Measurements from ENCODE around the gene PDPR.
"Not testable (repeated sequence)": the region's sequence is repeated elsewhere in the genome, so short reads cannot be mapped to it uniquely, and the experiment has no call there.

Gene PDPR

DNA sequence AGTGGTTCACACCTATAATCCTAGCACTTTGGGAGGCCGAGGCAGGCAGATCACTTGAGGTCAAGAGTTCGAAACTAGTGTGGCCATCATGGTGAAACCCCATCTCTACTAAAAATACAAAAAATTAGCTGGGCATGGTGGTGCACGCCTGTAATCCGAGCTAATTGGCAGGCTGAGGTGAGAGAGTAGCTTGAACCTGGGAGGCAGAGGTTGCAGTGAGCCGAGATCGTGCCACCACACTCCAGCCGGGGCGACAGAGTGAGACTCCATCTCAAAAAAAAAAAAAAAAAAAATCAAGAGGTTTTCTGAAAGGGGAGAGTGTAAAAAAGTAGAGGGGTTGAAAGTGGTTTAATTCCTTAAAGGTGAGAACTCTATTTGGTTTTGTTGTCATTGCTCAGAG is 21.7 kb downstream of the PDPR start:
- not testable (repeated sequence) for DNase-seq

DNA sequence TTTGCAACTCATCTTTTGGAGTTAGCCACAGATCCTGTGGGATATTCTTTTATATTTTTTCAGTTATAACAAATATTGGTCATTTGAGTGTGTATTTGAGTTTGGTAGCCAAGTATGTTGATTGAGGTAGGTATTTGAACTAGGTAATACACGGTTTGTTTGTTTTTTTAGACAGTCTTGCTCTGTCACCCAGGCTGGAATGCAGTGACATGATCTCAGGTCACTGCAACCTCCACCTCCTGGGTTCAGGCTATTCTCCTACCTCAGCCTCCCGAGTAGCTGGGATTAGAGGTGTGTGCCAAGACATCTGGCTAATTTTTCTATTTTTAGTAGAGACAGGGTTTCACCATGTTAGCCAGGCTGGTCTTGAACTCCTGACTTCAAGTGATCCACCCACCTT is 22.5 kb downstream of the PDPR start:
- DNase-seq = not testable (repeated sequence)

DNA sequence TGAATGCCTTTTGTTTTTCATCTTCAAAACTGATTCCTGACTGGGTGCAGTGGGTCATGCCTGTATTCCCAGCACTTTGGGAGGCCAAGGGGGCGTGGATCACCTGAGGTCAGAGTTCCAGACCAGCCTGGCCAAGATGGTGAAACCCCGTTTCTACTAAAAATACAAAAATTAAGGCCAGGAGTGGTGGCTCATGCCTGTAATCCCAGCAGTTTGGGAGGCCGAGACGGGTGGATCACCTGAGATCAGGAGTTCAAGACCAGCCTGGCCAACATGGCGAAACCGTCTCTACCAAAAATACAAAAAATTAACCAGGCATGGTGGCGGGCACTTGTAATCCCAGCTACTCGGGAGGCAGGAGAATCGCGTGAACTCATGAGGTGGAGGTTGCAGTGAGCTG is 28.6 kb downstream of the PDPR start:
- DNase-seq = not testable (repeated sequence)

DNA sequence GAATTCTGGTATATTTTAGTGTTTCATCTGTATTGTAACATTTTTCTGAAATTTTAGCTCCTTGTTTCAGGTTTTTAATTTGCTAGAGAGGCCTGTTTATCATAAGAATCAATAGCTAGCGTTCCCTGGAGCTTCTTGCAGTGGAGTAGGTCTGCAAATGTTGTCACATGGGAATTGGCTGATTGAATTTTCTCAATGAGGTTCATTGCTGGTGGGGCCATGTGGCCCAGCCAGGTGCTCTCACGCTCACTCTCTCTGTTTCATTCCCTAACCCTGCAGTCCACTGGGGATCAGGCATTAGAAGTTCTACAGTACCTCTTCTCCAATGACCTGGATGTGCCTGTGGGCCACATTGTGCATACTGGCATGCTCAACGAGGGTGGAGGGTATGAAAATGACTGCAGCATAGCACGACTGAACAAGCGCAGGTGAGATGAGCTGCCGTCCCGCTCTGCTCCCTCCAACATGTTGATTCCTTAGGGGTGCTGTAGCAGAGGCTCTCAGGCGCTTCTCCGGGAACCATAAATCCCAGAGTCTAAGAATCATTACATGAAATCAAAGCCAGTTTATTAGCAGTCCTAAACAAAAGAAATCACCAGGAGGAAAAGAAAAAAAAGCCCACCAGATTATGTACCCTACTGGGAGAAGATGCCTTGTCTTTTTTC is 29.2 kb downstream of the PDPR start:
- not testable (repeated sequence) for DNase-seq

DNA sequence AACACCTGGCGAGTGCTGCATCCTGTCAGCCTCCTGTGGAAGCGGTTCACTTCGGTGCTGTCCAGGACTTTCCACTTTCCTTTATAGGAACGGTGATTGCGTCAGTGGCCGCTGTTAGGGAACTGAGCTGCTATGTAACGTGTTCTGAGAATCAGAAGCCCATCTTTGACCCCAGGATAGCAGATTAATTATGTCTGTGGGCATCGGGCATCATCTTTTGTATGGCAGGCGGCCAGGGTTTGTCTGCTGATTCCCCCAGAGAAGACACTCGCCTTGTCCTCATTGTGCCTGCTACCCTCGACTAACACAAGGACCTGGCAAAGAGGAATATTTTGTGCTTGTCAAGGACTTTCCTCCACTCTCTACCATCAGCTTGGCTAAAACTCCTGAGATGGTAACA is 33.7 kb downstream of the PDPR start:
- DNase-seq = not testable (repeated sequence)

DNA sequence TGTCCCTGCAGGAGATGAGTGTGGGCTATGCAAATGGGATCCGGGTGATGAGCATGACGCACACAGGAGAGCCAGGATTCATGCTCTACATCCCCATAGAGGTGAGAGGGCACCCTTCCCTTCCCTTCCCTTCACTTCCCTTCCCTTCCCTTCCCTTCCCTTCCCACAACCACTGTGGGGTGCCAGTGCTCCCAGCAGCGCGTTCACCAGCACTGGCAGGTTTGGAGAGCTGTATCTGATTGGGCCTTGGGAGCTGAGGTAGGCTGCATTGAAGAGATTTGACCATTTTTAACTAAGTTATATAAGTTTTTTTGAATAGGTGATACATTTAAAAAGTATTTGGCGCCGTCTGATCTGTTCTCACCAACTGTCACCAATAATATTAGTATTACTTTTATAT is 34.3 kb downstream of the PDPR start:
- not testable (repeated sequence) for DNase-seq

DNA sequence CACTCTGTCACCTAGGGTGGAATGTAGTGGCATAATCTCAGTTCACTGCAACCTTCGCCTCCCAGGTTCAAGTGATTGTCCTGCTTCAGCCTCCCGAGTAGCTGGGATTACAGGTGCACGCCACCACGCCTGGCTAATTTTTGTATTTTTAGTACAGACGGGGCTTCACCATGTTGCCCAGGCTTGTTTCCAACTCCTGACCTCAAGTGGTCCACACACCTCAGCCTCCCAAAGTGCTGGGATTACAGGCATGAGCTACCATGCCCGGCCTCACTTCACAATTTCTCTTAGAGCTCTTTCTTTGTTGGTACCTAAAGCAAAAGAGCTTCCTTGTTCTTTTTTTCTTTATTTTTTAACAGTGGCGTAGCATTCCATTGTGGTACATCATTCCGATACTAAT is 35.2 kb downstream of the PDPR start:
- not testable (repeated sequence) for DNase-seq

DNA sequence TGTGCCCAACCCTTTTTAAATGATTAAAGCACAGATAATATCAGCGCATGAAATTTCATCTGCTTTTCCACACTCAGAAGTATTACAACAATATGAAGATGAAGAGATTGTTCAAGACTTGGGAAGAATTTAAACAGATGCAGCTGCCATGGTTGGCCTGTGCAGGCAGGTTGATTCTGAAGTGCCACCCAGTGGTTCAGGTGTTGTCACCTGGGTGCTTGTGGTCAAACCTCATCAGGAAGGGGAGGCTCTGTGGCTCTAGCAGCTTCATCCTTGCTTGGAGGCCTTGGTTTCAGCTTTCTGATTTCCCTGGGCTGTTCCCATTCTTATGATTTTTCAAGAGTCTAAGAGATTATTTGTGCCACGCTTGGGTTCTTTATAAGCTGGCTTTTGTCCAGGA is 37.3 kb downstream of the PDPR start:
- no peak for DNase-seq

DNA sequence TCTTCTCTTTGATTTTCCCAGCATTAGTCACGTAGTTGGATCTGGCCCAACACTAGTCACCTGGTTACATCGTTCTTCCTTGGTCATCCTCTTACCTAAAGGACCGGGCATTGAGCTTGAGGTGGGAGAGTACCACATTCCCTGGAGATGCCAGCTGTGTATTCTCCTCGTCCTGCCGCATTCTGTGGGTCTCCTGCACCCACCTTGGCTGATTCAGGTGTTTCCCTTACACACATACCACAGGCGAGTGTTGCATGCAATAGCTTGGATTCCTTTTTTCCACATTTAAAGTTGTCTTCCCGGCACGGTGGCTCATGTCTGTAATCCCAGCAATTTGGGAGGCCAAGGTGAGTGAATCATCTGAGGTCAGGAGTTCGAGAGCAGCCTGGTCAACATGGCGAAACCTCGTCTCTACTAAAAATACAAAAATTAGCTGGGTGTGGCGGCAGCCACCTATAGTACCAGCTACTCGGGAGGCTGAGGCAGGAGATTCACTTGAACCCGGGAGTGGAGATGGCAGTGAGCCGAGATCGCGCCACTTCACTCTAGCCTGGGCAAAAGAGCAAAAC is 37.9 kb downstream of the PDPR start:
- DNase-seq = no peak

DNA sequence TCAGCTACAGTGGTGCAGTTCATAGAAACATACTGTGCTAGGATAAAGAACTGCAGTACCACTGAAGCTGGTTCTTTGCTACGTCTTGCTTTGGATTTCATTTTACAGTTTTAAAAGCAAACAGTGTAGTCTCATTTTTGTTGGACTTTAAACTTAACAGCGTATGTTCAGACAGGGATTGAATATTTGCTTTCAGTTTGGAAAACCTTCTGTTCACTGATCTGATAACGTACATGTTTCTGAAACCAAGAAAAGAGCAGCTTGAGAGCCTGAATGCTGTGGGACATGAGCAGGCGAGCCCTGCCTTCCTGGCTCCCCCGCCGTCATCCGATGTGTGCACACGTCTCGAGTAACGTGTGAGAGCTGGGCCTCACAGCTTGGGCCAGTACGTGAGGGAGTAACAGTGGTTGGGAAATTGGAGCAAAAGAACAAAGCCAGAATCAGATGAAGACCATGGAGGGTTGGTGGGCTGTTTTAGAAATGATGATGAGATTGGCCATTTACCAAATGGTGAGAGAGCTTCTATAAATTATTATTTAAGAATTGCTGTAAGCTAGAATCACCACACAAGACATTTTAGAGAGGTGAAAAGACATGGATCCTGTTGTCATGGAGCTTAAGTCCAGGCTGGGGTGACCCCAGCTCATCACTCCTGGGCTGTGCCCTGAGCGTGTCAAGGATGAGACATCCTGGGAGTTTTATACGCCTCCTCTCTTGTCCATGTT is 38.6 kb downstream of the PDPR start:
- DNase-seq = no peak

DNA sequence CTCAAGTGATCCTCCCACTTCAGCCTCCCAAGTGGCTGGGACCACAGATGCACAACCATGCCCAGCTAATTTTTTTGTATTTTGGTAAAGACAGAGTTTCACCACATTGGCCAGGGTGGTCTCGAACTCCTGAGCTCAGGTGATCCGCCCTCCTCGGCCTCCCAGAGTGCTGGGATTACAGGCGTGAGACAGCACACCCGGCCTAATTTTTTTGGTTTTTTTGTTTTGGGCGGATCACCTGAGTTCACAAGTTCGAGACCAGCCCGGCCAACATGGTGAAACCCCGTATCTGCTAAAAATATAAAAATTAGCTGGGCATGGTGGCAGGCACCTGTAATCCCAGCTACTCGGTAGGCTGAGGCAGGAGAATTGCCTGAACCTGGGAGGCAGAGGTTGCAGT is 40.6 kb downstream of the PDPR start:
- not testable (repeated sequence) for DNase-seq

DNA sequence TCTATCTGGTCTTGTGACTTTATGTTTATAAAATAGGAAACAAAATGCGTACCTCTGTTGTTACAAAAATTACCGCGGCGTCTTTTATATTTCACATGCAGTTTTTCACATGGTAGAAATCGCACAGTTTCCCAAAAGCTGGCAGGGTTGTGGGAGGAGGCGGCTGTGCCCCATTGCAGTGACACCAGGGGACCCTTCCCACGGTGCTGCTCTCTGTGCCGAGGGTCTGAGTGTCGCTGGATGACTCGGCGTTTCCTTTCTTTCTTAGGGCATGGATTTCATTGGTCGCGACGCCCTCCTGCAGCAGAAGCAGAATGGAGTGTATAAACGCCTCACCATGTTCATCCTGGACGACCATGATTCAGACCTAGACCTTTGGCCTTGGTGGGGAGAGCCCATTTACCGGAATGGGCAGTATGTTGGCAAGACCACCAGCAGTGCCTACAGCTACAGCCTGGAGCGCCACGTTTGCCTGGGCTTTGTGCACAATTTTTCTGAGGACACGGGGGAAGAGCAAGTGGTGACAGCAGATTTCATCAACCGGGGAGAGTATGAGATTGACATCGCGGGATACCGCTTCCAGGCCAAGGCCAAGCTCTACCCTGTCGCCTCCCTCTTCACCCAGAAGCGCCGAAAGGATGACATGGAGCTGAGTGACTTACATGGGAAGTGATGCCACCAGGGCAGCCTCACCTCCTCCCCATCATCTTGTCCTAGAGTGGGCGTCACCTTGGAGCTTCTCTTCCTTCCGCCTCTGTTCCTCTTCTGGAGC is 42.3 kb downstream of the PDPR start:
- DNase-seq = no peak

DNA sequence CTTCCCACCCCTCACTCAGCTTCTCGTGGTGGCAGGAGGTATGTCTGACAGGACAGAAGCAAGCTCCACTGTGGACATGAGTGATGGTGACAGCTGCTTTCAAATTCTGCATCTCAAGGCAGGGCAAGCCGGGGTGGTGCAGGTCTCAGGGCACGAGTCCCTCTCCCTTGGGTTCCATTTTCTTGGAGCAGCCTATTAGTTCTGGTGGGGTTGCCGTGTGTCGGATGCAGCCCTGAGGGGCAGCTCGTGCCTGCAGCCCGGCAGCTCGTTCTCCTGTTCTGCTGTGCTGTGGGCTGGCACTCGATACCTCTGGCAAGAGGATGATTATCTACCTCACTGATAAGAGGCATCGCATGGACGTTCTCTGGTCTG is 43.0 kb downstream of the PDPR start:
- no peak for DNase-seq

DNA sequence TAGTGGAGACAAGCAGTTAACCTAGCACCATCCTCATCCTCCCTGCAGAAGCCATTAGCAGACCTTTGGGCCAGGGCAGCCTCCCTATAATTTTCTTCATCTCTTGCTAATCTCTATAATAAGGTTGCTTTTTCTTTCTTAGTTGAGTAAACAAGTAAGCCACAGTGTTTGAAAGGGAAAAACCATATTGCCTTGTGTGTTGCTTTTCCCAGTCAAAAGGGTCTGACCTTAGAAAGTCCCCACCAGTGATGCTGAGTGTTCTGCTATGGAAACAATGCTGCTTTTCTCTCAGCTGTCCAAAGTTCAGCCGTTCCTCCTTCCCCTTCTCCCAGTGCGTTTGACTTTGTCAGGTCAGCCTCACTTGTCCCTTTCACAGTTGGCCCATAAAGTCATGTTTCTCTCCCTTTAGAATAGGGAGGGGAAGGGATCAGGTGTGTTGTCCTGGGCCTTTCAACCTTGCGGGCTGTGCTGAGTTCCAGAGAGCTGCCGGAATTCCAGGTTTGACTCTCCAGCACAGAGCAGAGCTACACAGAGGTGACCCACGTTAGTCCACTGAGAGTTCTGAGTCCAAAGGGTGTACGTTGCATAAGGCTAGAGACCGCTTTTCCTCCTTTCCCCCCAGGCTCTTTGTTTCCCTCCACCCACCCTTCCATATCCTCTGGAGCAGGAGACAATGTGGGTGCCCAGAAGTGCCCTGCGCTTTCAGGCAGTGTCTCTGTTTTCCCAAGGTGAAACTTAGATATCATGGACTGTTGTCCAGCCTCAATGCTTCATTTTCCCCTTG is 43.5 kb downstream of the PDPR start:
- DNase-seq = no peak

DNA sequence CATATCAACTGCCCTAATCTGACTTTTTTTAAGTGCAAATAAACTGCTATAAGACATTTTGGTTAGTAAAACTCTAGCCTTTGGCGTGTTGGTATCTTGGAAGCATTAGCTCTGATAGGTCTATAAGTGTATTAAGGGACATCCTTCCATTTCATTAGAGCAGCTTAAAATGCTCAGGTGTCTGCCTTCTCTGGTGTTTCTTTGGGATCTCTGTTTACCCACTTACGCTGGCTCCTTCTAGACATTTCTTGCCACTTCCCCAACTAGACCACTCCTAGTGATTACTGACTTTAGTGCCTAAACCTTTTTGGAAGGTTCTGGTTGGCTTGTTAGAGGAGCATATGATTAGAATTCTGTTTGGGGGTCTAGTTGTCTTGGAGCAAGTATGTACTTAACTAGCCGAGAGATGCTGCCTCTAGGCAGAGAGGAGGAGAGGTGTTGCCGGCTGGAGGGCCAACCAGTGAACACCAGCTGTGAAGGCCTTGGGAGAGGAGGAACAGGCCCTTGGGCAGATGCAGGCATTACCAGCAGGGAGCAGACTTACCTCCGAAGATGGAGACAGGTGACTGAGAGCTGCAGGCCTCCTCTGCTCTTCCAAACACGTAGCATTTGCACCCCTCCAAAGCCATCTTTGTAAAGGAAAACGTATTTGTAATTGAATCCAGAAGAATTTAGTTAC is 44.3 kb downstream of the PDPR start:
- no peak for DNase-seq

DNA sequence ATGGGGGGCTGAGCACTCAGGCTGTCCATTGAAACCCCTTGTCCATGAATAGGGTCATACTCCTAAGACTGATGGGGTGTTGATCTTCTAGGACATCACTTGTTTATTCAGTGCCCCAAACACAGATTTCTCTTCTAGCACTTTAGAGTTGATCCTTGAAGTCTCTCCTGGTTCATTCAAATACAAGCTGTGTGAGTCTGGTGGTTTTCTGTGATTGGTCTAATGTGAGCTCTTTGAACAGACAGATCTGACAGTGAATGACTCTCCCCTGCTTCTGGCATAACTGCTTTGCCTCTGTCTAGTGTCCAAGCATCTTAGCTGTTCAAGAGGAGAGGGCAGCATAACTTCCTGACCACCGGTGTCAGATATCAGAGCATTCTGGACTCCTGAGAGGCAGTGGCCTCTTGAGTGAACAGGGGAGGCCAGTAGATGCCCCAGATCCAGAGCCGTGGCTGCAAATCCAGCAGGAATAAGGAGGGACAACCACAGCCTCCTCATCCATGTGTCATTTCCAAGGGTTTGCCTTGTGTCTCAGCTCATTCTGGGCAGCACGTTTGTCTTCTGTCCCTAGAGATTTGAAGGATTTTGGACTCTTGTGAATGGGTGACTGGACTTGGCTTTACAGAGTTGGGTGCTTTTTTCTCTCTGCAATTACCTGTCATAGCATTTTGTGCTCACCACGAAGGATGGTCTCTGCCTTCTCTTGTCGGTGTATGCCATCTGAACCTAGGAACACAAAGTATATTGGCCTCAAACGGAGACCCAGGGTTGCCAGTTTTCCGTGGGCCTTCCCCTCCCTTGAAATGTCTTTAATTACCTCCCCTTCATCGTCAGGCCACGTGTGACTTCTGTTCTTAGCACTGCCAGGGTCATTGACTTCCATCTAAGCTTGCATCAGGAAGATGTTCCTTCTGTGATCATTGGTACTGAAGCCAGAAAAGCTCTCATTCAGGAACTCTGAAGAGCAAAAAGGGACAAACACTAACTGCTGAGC is 45.5 kb downstream of the PDPR start:
- DNase-seq = no peak

DNA sequence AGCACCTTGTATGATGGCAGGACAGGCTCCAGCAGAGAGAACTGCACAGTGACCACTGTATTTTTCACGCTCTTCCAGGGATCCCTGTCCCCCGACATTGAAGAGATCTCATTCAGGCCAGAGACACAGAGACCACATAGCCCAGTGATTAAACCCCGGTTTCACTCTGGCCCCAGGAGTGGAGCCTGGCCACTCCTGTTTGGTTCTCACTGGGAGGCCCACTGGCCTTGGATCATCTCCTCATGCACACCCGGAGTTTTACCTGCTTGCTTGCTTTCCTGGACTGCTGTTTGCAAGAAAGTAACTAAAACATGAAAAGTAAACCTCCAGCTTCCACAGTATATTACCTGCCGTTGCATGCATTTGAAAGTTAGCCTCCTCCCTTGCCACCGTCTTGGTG is 46.3 kb downstream of the PDPR start:
- DNase-seq = no peak

DNA sequence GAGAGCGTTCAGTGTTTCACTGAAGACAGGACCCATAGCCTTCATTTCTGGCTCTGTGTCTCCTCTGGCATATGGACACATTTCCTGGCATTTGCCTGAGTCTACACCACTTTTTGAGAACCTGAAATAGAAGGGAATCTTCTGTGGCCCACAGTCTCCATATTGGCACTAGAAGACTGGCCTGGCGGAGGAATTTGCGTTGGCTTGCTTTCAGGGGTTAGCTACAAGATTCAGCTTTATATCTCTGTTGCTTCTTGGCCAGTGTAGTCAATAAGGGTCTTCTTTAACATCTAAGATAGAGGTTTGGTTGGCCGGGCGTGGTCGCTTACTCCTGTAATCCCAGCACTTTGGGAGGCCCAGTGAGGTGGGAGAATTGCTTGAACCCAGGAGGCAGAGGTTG is 46.7 kb downstream of the PDPR start:
- no peak for DNase-seq

DNA sequence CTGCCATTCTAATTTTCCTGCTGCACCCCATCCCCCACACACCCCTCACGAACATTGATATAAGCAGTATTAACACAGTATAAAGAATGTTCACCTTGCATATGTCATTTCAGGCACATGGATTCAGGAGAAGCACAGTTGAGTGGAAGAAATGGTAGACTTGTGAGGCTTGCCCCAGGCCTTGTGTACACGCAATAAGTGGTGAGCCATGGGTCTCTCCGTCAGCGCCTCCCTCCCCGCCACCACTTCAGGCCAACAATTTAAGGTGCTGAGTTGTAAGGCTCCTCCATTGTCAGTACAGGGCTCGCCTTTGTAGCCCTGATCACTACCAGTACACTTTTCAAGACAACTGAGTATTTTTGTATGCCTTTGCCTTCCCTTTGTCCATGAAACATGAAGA is 47.2 kb downstream of the PDPR start:
- no peak for DNase-seq

DNA sequence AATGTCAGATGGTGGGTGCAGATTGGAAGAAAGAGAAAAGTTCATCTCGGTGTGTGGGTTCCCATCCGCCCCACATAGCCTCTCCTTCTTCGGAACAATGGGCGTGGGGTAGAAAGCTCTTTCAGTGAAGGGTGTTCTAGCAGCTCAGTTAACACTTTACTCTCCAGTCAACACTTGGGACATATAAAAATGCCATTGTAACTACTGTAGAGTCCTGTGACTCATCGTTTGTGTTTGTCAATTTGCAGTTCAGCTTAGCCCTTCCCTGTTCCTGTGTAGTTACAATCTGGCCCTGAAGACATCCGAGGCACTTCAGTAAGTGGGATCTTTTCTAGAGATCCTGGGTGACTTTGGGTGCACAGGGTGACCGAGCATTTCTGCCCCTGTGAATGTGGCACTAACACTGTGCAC is 47.9 kb downstream of the PDPR start:
- DNase-seq = no peak

DNA sequence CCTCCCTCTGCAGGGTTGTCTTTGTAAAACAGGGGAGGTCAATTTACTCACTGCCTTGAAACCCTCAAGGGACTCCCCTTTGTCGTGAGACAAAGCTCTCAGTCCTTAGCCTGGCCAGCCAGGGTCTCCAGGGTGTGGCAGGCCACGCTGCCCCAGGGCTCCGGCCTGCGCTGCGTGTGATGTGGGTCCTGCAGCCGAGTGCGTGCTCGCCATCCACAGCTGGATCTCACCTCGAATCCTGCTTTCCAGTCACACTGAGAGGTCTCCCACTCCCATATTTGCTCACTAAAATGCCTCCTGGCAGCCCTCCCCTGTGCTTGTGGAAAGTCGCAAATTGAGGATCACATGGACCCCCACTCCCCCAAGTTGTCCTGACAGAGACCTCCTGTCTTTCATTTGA is 49.5 kb downstream of the PDPR start:
- no peak for DNase-seq
